ENCODE measurements around the gene RNF19B. TPM values are rescaled to one million over a fixed set of nuclear protein-coding genes. Genes with fewer than 3 reads are reported as not detected.
A peak's percentile ranks its signal among the peaks of the same experiment; 100 is the strongest.

The RNF19B gene
- total and polyA plus RNA-seq, 7 experiments from 2014 or later, result 0.58 to 58.1 (median 18.5) TPM

- DNase-seq (no peak), ATAC-seq (no peak)
- CTCF ChIA-PET, result no interaction called here
- no peaks in the 10 kb centered on the region for H3K27me3 ChIP-seq (ENCODE audit: control insufficient read depth in 2 of 2, insufficient read depth in 2 of 2, low read length in 2 of 2)
- H3K4me1 Mint-ChIP-seq, result peaks cover under 1 to 47% (median 7%) of the 10 kb centered on the region in 7 donors
- no peaks in the 10 kb centered on the region for H3K27me3 Mint-ChIP-seq
- H3K27ac ChIP-seq (ENCODE audit: low read depth, low read length), result no peak overlapping the region
- H3K9me3 ChIP-seq (ENCODE audit: control insufficient read depth in 2 of 3, low read length in 3 of 3), result no peaks in the 10 kb centered on the region
- POLR2A ChIA-PET, result no interaction called here
- H3K27ac Mint-ChIP-seq, result peak overlapping the region in 1 of 9 donors; percentile 43
- no peaks in the 10 kb centered on the region for H3K4me1 ChIP-seq (ENCODE audit: control insufficient read depth in 2 of 2, insufficient read depth in 2 of 2, low read length in 2 of 2)
- peaks cover 0 to 15% (median 5%) of the 10 kb centered on the region in 3 experiments for H3K36me3 ChIP-seq (ENCODE audit: control insufficient read depth in 2 of 3, insufficient read depth in 3 of 3, low read length in 3 of 3)
- no peak overlapping the region for H3K4me3 ChIP-seq (ENCODE audit: low read length)
- intact Hi-C loops (cut with micrococcal nuclease), result no loop called here
- peaks cover 0 to 20% (median 6%) of the 10 kb centered on the region in 5 donors for H3K36me3 Mint-ChIP-seq
- H3K9me3 Mint-ChIP-seq, result no peaks in the 10 kb centered on the region
- no peak overlapping the region for H3K4me3 Mint-ChIP-seq
Observed at GRCh38 chr1:33003657-33004056, 39.0 kb upstream of the RNF19B start.

- no peak overlapping the region for H3K4me3 ChIP-seq (ENCODE audit: low read length)
- no peaks in the 10 kb centered on the region for H3K36me3 ChIP-seq (ENCODE audit: control insufficient read depth in 2 of 3, insufficient read depth in 3 of 3, low read length in 3 of 3)
- DNase-seq (no peak), ATAC-seq (no peak)
- H3K27ac ChIP-seq (ENCODE audit: low read depth, low read length), result no peak overlapping the region
- H3K27me3 ChIP-seq (ENCODE audit: control insufficient read depth in 2 of 2, insufficient read depth in 2 of 2, low read length in 2 of 2), result no peaks in the 10 kb centered on the region
- Mint-ChIP-seq H3K4me1 (peaks cover 15 to 53% (median 20%) of the 10 kb centered on the region in 7 donors), H3K4me3 (no peak overlapping the region), H3K27ac (peak overlapping the region in 1 of 9 donors; percentile 89), H3K9me3 (no peaks in the 10 kb centered on the region), H3K36me3 (peaks cover 0 to 16% (median 0%) of the 10 kb centered on the region in 5 donors), H3K27me3 (no peaks in the 10 kb centered on the region)
- no peaks in the 10 kb centered on the region for H3K9me3 ChIP-seq (ENCODE audit: control insufficient read depth in 2 of 3, low read length in 3 of 3)
- CTCF ChIA-PET, result no interaction called here
- intact Hi-C loops (cut with micrococcal nuclease), result no loop called here
- POLR2A ChIA-PET, result interaction anchor here (0.7 kb wide), 1 partner anchor 83 kb away, joined by 5 read pairs; no protein-coding TSS in a partner anchor
- peaks cover 0 to 7% of the 10 kb centered on the region in 2 donors for H3K4me1 ChIP-seq (ENCODE audit: control insufficient read depth in 2 of 2, insufficient read depth in 2 of 2, low read length in 2 of 2)
Observed at GRCh38 chr1:33002006-33002405, 37.4 kb upstream of the RNF19B start.

DNA sequence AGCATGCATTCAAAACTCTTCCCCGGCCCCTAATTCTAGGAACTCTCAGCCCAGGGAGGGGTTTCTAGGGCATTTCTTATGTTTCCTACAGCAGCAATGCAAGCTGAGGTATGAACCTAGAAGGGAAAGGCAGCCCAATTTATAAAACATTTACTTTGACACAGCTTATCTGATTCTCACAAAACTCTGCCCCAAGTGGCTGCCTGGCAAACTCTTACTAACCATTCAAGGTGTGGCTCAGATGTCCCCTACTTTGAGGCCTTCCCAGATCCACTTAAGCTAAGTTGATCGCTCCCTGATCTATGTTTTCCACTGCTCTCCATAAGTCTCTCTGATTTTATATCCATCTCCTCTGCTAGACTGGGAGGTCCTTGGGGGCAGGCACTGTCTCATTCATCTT is 36.7 kb upstream of the RNF19B start:
- CTCF ChIA-PET, result no interaction called here
- no peaks in the 10 kb centered on the region for H3K27me3 ChIP-seq (ENCODE audit: control insufficient read depth in 2 of 2, insufficient read depth in 2 of 2, low read length in 2 of 2)
- ATAC-seq (no peak), DNase-seq (no peak)
- H3K4me3 ChIP-seq (ENCODE audit: low read length), result no peak overlapping the region
- H3K4me1 Mint-ChIP-seq, result peaks cover 15 to 55% (median 19%) of the 10 kb centered on the region in 7 donors
- no peaks in the 10 kb centered on the region for H3K27me3 Mint-ChIP-seq
- intact Hi-C loops (cut with micrococcal nuclease), result no loop called here
- no peak overlapping the region for H3K4me3 Mint-ChIP-seq
- peaks cover 0 to 7% of the 10 kb centered on the region in 2 donors for H3K4me1 ChIP-seq (ENCODE audit: control insufficient read depth in 2 of 2, insufficient read depth in 2 of 2, low read length in 2 of 2)
- H3K27ac Mint-ChIP-seq, result peak overlapping the region in 2 of 9 donors; percentile 34 to 58
- H3K9me3 Mint-ChIP-seq, result no peaks in the 10 kb centered on the region
- H3K27ac ChIP-seq (ENCODE audit: low read depth, low read length), result no peak overlapping the region
- H3K36me3 Mint-ChIP-seq, result peaks cover 0 to 16% (median 0%) of the 10 kb centered on the region in 5 donors
- H3K36me3 ChIP-seq (ENCODE audit: control insufficient read depth in 2 of 3, insufficient read depth in 3 of 3, low read length in 3 of 3), result no peaks in the 10 kb centered on the region
- H3K9me3 ChIP-seq (ENCODE audit: control insufficient read depth in 2 of 3, low read length in 3 of 3), result no peaks in the 10 kb centered on the region
- POLR2A ChIA-PET, result interaction anchor here (0.7 to 2.2 kb wide), 3 partner anchors 20 to 38 kb away, joined by 3 to 7 read pairs (median 4); partner anchors contain the start of gene RNF19B

DNA sequence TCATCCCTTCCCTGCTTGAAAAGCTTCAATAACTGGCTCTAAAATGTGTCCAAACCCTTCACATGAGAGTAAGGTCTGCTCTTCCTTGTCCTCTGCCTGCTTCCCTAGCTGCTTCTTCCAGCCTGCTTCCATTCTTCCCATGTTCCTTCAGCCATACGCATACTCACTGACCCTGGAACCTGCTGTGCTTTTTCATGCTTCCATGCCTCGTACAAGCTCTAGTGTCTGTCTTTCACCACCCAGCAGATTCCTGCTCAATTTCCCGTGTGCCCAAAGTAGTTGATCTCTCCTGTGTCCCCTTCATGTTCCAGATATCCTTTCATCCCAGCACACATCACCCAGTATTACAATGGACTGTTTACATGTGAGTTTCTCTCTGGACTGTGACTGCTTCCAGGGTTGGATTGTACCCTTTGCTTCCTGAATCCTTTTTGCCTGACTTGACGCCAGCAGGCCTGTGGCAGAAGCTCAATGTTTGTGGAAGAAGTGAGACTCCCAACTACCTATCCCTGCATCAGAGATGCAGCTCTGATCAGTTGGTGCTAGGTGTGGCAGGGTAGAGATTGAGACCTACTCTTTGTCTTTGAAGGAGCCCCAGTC is 35.9 kb upstream of the RNF19B start:
- DNase-seq, result no peak
- POLR2A ChIA-PET, result interaction anchor here (0.7 to 2.2 kb wide), 4 partner anchors 19 to 37 kb away, joined by 3 to 7 read pairs (median 4); partner anchors contain the start of gene RNF19B
- Mint-ChIP-seq H3K27ac (peak overlapping the region in 2 of 9 donors; percentile 34 to 35), H3K9me3 (no peaks in the 10 kb centered on the region), H3K4me1 (peaks cover 15 to 51% (median 18%) of the 10 kb centered on the region in 7 donors), H3K36me3 (peaks cover 0 to 13% (median 0%) of the 10 kb centered on the region in 5 donors), H3K4me3 (no peak overlapping the region), H3K27me3 (no peaks in the 10 kb centered on the region)
- no peaks in the 10 kb centered on the region for H3K27me3 ChIP-seq (ENCODE audit: control insufficient read depth in 2 of 2, insufficient read depth in 2 of 2, low read length in 2 of 2)
- no peak overlapping the region for H3K4me3 ChIP-seq (ENCODE audit: low read length)
- no peak overlapping the region for H3K27ac ChIP-seq (ENCODE audit: low read depth, low read length)
- intact Hi-C loops (cut with micrococcal nuclease), result no loop called here
- H3K4me1 ChIP-seq (ENCODE audit: control insufficient read depth in 2 of 2, insufficient read depth in 2 of 2, low read length in 2 of 2), result peaks cover 0 to 7% of the 10 kb centered on the region in 2 donors
- H3K36me3 ChIP-seq (ENCODE audit: control insufficient read depth in 2 of 3, insufficient read depth in 3 of 3, low read length in 3 of 3), result no peaks in the 10 kb centered on the region
- no peaks in the 10 kb centered on the region for H3K9me3 ChIP-seq (ENCODE audit: control insufficient read depth in 2 of 3, low read length in 3 of 3)
- ATAC-seq, result no peak
- CTCF ChIA-PET, result no interaction called here

DNA sequence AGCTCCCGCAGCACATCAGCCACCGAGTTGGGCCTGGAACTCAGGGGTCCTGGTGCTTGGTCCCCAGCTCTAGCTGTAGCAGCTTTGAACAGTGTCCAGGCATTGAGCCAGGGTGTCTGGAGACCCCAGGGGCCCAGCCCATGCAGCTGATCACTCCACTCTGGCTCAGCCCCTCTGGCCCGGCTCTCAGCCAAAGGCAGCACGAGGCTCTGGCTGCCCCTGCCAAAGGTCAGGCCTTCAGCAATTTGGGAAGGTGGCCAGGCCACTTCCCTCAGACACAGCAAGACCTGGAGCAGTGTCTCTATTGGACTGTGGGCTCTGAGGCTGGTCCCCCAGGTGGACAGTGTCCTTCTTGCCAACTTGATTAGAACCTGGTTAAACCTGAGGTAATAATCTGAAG is 34.4 kb upstream of the RNF19B start:
- Mint-ChIP-seq H3K9me3 (no peaks in the 10 kb centered on the region), H3K36me3 (peaks cover 0 to 7% (median 0%) of the 10 kb centered on the region in 5 donors), H3K4me1 (peaks cover 17 to 46% (median 18%) of the 10 kb centered on the region in 7 donors), H3K27ac (no peak overlapping the region), H3K27me3 (no peaks in the 10 kb centered on the region), H3K4me3 (no peak overlapping the region)
- ChIA-PET CTCF (no interaction called here), POLR2A (interaction anchor here (0.5 to 1.8 kb wide), 3 partner anchors 34 to 1695 kb away, joined by 3 to 7 read pairs (median 3); no protein-coding TSS in a partner anchor)
- H3K9me3 ChIP-seq (ENCODE audit: control insufficient read depth in 2 of 3, low read length in 3 of 3), result no peaks in the 10 kb centered on the region
- H3K4me1 ChIP-seq (ENCODE audit: control insufficient read depth in 2 of 2, insufficient read depth in 2 of 2, low read length in 2 of 2), result peaks cover 0 to 7% of the 10 kb centered on the region in 2 donors
- no peaks in the 10 kb centered on the region for H3K36me3 ChIP-seq (ENCODE audit: control insufficient read depth in 2 of 3, insufficient read depth in 3 of 3, low read length in 3 of 3)
- H3K27me3 ChIP-seq (ENCODE audit: control insufficient read depth in 2 of 2, insufficient read depth in 2 of 2, low read length in 2 of 2), result no peaks in the 10 kb centered on the region
- no peak overlapping the region for H3K4me3 ChIP-seq (ENCODE audit: low read length)
- ATAC-seq, result no peak
- no peak for DNase-seq
- intact Hi-C loops (cut with micrococcal nuclease), result no loop called here
- H3K27ac ChIP-seq (ENCODE audit: low read depth, low read length), result no peak overlapping the region

DNA sequence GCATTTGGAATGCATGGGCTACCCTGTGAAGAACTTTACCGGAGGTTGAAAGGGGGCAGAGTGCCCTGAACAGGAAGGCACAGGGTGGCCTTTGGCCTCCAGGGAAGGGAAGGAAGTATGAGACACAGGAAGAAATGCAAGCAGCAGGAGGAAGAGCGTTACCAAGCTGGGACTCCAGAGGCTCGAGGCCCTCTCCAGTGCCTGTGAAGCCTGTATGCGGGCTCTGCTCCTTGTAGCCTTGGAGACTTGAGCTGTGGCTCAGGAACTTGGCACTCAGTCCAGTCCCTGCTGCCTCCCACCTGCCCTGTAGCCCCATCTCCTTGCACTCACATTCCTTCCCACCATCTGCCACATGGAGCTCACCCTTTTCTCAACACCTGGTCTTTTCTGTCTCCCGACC is 33.5 kb upstream of the RNF19B start:
- Histone ChIP-seq H3K9me3 (ENCODE audit: control insufficient read depth in 2 of 3, low read length in 3 of 3) (no peaks in the 10 kb centered on the region), H3K4me1 (ENCODE audit: control insufficient read depth in 2 of 2, insufficient read depth in 2 of 2, low read length in 2 of 2) (peaks cover 0 to 7% of the 10 kb centered on the region in 2 donors), H3K36me3 (ENCODE audit: control insufficient read depth in 2 of 3, insufficient read depth in 3 of 3, low read length in 3 of 3) (no peaks in the 10 kb centered on the region), H3K27ac (ENCODE audit: low read depth, low read length) (no peak overlapping the region), H3K4me3 (ENCODE audit: low read length) (no peak overlapping the region), H3K27me3 (ENCODE audit: control insufficient read depth in 2 of 2, insufficient read depth in 2 of 2, low read length in 2 of 2) (no peaks in the 10 kb centered on the region)
- ChIA-PET POLR2A (interaction anchor here (0.8 to 1.8 kb wide), 3 partner anchors 33 to 48 kb away, joined by 3 to 7 read pairs (median 3); no protein-coding TSS in a partner anchor), CTCF (interaction anchor here (0.6 to 0.8 kb wide), 3 partner anchors 10 to 97 kb away, joined by 3 to 6 read pairs (median 4); no protein-coding TSS in a partner anchor)
- Mint-ChIP-seq H3K36me3 (peaks cover 0 to 7% (median 0%) of the 10 kb centered on the region in 5 donors), H3K9me3 (no peaks in the 10 kb centered on the region), H3K4me3 (peak overlapping the region in 3 of 10 donors; percentile 34 to 59 (median 37)), H3K4me1 (peaks cover 17 to 54% (median 18%) of the 10 kb centered on the region in 7 donors), H3K27me3 (no peaks in the 10 kb centered on the region), H3K27ac (peak overlapping the region in 5 of 9 donors; percentile 30 to 87 (median 79))
- no peak for DNase-seq
- ATAC-seq, result peak; percentile 52
- intact Hi-C loops (cut with micrococcal nuclease), result no loop called here

Data from naive thymus-derived CD4-positive, alpha-beta T cell (primary cell).